ENCODE measurements around the gene ZNHIT3.
"Not testable (repeated sequence)": the region's sequence is repeated elsewhere in the genome, so short reads cannot be mapped to it uniquely, and the experiment has no call there.

Gene ZNHIT3

DNA sequence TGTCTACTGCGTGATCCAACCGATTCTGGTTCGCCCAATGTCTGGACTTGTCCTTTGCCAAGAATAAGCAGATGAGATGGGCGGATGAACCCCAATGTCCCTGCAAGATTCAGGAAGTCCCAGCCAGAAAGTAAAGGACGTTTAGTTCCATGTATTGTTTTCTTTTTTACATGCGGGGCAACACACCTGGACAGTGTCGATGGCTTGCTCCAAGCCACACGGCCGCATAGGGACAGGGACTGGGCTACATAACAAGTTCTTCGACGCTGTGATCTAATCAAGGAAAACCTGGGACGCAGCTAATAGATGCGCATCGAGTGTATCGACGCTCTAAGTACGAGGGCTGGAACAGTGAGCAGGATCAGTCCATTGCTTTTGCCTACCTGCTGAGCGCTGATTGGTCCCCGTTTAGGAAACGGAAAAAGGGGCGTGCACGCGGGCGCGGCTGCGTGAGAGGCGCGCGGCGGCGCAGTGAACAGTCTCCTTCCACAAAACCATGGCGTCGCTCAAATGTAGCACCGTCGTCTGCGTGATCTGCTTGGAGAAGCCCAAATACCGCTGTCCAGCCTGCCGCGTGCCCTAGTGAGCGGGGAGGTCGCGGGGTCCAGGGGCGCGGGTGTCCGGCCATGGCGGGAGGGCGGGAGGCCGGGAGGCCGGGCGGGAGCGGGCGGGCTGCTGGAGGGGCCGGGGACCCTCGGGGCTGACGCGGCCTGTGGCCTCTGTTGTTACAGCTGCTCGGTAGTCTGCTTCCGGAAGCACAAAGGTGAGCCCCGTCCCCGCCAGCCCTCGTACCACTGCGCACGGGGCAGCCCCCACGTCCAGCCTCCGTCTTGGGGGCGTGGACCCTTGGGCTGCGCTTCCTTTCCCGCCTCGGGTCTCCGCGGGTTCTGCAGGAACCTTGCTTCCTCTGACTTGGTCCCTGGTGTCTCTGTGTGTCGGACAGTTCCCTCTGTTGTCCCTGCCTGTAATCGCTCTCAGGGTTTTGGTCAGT lies at the start of gene ZNHIT3:
TSS of gene ZNHIT3 (plus strand) at position 478 of the 991 bp plus-strand sequence. CDS start at position 497, 19 bp downstream.
- peak; percentile 87 for DNase-seq

DNA sequence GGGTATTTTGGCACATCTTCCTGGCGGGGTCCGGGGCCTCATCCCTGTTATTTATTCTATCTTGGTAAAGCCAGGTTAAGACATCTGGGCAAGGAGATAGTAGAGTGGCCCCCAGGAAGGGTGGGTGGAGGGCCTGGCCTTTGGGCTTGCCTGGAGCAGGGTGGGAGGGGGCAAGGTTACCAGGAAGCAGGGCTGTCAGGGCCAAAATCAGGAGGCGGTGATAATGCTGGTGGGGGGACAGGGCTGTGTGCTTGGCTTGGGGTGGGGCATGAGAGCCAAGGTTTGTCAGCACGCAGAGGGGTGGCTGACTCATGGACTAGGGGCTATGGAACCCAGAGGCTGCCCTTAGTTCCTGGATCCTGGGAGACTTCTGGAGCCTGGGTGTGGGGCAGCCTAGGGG lies 44.7 kb upstream of the ZNHIT3 start:
- not testable (repeated sequence) for DNase-seq

DNA sequence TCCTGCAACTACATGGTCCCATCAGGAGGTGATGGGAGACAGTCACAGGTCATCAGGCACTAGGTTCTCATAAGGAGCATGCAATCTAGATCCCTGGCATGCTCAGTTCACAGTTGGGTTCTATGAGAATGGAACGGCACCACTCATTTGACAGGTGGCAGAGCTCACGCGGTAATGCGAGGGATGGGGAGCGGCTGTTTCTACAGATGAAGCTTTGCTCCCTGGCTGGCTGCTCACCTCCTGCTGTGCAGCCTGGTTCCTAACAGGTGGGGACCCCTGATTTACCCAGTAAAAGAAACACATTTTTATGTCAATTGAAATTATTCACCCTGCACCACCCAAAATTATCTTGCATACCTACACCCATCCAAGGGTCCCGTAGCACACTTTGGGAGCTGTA lies 42.7 kb upstream of the ZNHIT3 start:
- DNase-seq: no peak

DNA sequence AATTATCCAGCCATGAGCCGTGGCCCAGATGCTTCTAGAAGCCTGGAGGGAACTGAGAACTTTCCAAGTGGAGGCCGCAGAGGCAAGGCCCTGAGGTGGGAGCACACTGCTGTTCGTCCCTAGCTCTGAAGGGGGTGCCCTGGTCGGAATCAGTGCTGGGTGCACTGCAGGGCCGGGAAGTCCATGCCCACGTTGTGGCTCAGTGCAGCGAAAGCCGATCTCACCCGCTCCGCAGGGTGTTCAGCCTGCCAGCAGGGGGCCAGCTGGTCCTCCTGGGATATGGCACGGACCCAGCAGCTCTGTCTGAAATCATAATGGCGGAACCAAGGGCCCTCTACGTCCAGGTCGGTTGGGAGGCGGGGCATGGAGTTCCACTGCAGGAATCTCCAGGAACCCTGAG lies 36.5 kb upstream of the ZNHIT3 start:
- DNase-seq: not testable (repeated sequence)

DNA sequence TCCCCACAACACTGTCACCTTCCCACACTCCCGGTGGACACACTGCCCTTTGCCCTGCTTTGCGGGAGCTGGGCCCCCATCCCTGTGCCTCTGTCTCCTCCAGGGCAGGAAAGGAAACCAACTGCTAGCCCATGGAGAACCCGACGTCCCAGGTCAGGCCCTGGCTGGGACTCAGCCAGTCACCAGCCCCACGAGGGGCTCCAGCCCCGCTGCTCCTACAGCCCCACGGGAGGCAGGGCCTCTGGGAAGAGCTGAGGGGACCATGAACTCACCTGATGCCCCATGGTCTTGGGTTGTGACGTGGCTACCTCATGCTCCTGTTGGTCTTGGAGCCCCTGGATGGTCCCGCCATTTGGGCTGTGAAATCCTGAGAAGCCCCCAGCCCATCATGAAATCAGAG lies 33.6 kb upstream of the ZNHIT3 start:
- DNase-seq: not testable (repeated sequence)

DNA sequence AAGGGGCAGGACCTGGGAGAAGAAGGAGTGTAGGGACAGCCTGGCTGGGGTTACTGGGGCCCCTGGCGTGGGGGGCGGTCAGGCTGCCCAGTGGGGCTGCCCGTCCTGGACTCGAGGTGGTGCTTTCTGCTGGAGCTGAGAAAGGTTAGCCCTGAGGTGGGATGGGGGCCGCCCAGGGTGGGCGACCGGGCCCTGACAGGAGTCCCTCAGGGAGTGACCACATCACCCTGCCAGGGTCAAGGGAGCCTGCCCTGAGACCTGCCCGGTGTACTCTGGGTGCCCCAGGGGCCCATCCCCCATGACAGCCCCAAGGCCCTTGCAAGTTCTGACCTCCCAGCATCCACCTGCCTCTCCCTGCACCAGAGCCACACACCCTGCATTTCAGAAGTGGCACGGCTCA lies 28.8 kb upstream of the ZNHIT3 start:
- not testable (repeated sequence) for DNase-seq

DNA sequence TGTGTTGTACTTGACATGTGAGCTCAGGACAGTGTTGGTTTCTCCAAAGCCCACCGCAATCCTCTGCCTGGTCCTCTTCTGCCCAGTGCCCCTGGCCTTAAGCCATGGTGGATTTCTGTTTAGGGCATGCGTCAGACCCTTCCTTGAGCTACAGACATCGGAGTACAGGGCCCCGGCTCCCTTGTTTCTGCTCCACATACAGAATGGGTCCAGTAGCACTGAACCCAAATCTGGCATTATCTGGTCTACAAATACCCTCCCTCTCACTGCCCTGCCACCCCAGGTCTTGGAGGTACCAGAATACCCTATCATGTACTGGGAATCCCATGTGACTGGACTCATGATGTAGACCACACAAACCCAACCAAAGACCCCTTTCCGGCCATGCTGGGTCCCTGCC lies 27.4 kb upstream of the ZNHIT3 start:
- DNase-seq: no peak

DNA sequence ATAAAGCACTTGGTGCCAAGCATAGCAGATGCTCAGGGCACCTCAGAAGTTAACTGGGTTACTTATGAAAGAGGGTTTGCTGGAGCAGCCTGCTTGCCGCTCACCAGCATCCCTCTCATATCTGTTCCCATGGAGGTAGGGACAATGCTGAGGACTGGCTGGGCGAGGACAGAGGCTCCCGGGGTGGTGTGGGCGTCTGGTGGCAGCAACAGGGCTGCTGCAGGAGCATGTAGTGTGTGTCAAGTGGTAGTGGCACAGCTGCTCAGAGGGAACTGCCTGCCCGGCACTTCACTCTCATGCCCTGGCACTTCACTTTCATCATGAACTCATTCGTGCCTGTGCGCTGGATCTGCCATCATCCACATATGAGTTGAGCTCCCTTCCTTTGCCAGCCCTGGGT lies 26.9 kb upstream of the ZNHIT3 start:
- no peak for DNase-seq

DNA sequence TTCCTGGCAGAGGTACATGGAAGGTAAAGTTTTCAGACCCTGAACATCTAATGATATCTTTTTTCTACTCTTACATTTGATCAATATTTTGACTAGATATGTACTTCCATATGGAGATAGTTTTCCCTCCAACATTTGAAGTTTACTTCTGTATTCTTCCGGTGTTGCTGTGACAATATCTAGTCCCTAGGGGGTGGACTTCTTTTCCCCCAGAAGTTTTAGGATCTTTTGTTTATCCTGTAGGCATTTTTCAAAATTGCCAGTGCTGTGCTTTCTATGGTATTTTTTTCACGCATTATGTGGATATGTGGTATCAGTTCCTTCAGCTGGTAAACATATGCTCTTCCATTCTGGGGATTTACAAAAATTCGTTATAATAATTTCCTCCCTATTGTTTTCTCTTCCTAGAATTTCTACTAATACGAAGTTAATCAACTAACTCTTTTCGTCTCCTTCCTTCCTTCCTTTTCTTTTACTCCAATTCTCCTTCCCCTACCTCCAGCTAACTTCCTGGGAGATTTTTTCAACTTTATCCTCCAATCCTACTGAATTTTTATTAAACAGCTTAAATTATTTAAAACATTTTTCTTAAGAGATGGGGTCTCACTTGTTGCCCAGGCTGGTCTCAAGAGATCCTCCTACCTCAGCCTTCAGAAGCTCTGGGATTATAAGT lies 26.1 kb upstream of the ZNHIT3 start:
- no peak for DNase-seq

DNA sequence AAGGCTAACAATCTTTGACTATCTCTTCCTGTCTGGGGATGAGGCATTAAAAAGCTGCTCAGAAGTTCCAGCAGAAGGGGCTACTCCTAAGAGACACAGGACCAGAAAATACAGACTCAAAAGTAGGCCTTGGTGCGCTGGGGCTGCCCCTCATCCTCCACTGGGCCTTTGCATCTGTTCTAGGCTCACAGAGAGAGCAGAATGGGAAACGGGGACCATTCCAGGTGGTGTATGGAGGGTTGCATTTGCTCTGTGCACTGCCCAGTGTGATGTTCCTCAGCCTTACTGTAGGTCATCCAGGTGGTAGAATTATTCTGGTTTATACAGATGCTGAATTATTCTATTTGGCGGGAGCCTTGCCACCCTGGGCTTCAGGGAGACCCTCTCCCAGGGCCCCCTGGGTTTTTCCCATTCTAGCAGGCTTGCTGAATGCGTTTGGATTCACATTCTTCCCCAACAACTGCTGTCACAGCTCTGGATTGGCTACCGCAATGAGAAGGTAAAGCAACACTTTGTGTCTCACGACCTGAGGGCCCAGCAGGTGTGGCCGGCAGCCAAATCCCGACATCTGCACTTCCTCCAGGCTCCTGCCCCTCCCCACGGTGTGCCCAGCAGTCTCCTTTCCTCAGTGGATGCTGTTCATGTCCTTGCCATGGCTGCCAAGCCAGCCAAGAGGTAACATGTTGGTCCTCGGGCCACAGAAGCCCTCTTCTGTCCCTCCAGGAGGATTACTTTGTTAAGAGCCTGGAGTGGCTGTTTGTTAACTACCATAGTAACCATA lies 25.0 kb upstream of the ZNHIT3 start:
- no peak for DNase-seq

DNA sequence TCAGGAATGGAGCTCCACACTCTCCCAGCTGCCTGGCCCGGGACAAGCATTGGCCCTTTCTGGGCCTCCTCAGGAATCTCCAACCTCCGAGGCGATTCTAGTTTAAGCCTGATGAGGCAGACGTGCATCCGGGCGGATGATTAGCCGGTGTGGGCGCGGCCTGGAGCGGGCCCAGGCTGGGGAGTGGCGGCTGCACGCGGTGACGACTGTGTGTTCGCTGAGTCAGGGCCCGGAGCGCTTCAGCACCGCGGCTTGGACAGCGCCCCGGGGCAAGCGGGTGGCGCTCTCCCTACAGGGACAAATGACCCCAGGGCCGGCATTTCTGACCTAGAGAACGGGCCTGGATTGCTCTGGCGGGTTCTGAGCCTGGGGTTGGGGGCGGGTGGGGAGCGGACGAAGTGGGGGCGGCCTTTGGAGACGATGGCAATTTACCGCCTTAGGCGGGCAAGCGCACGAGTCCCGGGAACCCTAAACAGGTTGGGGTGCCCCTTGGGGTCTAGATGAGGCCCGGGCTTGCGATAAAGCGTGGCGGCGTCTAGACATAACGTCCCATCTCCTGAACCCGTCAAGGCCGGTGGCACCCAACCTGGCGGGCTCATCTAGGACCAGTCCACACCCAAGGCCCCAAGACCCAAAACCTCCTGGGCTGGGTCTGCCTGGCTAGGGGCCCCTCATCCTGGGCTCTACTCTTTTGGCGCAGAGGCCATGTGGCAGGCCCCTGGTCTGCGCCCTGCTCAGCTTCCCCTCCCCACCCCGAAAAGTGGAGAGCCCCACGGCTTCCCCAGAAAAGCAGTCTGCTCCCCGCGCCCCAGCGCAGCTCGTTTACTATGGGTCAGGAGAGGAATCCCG lies 22.3 kb upstream of the ZNHIT3 start:
- peak; percentile 10 for DNase-seq

DNA sequence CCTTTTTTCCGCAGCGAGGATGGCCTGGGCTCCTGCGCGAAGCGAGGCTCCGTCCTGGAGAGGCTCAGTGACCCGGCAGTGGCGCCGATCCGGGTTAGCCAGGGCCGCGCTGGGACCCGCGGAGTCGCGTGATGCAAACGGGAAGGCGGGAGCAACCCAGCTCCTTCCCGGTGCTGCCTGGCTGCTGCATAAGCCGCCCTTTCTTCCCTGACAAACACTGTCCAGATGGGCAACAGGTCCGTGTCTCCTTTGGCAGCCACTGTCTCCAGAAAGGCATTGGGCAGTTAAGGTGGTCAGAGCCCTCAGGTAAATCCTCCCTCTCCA lies 21.8 kb upstream of the ZNHIT3 start:
- DNase-seq: no peak

DNA sequence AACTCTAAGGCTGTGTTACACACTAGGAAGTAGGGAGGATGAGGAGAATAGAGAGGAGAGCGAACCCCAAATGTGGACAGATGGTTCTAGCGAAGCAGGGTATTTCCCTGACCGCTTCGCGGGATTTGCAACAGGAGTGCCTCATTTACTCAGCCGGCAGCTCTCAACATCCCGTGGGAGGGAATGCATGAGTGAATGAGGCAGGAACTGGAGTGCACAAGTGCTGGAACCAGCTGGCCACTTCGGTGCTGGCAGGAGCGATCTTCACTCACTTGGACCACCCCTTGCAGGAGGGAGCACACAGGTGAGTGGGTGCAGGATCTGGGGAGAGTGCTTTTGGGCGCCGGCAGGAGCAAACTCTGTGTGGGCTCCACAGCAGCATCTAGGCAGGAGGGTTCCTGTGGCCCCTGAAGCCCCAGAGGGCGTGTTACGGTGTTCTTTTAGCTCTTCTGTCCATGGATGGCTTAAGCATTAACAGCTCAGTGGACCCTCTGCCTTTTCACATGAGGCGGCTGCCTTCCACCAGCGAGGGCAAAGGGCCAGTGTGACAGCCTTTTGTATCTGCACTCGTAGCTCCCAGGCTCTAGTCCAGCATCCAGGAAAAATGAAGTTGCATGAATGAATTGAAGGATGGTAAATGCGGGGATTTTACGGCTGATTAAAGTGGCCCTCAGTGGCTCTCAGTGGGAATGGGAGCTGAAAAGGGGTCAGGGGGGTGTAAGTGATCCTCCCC lies 17.4 kb upstream of the ZNHIT3 start:
- DNase-seq: no peak

DNA sequence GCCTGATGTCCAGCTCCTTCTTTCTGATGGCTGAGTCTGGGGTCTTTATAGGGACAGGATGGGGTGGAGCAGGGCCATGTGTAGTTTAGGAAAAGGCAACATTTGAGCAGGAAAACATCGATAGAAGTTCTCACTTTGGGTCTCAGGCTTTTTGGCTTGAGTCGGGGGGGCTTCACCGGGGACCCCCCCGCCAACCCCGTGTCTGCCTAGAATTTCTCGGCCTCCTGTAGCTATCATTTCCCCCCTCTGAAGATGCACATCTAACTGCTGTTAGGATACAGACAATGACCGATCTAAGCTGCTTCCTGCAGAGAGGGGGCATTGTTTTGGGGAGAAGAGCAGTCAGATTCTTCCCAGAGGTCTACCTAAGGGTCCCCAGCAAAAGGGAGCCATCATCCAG lies 16.7 kb upstream of the ZNHIT3 start:
- DNase-seq: no peak

DNA sequence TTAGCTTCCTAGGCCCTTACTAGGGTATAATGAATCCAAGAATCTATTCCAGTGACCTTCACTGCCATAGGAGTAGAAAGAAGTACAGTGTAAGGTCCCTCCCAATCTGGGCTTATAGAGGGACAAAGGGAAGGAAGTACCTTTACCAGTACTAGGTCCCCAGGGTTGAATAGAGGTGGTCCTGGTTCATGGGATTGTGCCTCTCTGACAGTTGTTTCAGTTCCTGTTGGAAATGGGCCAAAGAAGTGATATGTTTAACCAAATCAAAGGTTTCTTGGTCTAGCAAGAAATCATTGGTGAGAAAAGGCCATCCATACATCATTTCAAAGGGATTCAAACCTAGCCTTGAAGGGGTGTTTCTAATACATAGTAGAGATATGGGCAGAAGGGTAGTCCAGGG lies 16.0 kb upstream of the ZNHIT3 start:
- no peak for DNase-seq

DNA sequence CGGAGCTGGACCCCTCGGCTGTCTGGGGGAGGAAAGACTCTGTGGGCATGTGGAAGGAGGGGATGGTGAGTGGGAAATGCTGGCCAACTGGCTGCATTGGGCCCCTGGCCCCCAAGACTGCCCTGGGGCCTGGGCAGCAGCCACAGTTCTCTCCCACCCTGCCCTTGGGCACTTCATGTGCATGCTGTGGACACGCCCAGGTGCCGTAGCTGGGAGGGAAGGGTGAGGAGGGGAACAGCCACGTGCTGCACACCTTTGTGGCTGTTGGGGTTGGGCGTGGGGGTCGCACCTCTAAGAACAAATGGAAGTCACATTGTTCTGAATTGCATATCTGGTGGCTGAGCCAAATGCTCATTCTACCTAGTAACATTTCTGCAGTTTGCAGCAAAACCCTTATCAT lies 11.9 kb upstream of the ZNHIT3 start:
- DNase-seq: no peak

DNA sequence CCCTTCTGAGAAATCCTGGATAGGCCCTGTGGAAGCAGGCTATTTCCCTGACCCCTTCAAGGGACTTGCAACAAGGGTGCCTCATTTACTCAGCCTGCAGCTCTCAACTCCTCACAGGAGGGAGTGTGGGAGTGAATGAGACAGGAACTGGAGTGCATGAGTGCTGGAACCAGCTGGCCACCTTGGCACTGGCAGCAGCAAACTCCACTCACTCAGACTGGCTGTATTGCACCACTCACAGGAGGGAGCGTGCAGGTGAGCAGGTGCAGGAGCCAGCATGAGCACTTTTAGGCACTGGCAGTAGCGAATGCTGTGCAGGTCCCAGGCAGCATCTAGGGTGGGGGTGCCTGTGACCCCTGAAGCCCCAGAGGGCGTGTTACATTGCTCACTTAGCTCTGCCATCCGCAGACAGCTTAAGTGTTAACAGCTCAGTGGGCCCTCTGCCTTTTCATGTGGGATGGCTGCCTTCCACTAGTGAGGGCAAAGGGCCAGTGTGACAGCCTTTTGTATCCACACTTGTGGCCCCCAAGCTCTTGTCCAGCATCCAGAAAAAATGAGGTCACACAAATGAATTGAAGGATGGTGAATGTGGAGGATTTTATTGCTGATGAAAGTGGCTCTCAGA lies 11.0 kb upstream of the ZNHIT3 start:
- DNase-seq: no peak

DNA sequence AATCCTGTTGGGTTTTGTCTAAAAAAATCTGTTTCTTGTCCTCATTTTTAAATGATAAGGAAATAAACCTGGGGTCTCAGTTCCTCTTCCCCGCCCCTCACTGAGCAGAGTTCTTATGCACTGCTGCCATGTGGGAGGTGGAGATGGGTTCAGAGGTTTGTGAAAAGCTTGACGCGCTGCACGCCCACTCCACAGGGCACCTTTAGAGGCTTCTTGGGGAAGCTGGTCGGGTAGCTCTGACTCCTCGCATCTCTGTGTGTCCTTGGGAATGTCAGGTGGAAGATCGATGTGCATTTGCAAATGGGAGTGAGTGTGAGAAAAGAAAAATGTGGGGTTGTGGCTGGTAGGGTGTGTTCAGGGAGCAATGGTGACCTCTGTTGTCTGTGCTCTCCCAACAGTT lies 4.7 kb upstream of the ZNHIT3 start:
- no peak for DNase-seq

DNA sequence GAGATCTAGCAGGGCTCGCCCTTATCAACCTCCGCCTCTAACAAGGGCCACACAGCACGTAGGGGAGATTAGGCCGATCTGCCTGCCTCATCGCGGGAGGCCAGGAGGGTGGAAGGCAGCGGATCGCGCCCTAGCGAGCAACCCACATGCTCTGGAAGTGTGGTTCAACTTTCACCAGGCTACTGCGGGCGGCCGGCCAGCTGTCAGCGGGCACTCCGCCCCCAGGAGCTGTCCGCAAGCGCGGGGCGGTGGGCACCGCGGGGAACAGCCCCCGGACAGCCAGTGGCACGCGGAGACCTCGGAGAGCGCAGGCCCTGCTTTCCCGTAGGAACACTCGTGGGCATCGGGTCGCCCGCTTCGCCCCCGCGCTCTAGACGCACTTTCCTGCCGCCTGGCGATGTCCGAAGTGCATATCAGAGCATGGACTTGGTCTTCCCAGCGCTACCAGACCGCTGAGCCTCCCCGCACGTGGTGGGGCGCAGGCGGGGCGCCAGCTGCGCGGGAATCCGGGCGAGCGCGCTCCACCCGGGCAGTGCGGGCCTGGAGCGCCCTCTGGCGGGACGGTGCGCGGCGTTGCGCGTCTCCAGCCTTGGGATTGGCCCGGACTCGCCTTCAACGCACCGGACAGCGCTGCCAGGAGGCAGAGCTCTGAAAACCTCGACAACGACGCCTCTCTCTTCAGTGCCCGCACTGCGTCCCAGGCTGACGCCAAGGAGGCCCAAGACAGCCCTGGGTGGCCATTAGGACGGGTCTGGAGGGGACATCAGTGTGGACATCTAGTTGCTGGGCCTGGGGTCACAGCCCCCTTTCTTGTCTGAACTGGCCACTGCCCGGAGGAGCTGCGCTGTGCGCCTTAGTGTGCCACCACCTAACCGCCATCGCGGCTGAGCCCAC lies 3.6 kb upstream of the ZNHIT3 start:
- peak; percentile 72 for DNase-seq

DNA sequence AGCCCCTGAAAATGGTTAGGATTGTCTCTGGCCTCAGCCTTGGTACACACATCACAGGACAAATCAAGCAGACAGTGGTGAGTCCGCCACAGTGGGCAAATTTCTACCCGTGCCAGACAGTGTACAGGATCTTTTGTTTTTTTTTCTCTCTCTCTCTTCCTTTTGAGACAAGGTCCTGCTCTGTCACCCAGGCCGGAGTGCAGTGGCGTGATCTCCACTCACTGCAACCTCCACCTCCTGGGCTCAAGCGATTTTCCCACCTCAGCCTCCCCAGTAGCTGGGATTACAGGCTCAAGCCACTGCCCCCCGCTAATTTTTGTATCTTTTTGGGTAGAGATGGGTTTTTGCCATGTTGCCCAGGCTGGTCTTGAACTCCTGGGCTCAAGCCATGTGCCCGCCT lies 2.5 kb upstream of the ZNHIT3 start:
- DNase-seq: not testable (repeated sequence)

Measured in stimulated activated naive CD4-positive, alpha-beta T cell treated with Interleukin-2 at 50 U/mL for 16 hours (primary cell).